ENCODE results near the gene HES1. TPM values are rescaled to one million over a fixed set of nuclear protein-coding genes. Genes with fewer than 3 reads are reported as not detected.

The HES1 gene
- polyA plus RNA-seq, 3 donors, result 0.17 to 66.6 (median 0.26) TPM

DNA sequence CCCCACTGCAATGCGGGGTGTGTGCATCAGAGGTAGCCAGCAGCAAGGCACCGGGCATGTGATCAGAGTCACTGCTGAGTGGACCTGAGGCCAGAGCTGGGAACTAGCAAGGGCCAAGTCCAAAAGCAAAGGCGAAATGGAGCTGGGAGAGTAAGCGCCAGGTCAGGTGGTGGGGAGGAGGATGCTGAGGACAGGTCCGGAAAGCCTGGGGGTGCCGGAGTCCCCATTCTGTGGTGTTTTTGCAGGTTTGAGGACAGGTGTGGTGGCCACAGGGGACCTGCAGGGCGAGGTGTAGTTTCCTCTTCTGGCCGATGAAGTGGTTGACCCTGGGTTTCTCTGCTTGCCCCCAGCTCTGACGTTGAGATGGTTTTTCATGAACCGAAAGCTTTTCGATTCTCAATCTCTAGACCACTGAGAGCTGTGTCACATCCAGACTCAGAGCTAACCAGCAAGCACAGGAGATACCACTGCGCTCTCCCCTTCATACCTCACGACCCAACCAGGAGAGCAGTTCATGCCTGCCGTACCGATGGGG, 35.0 kb upstream of the HES1 start:
- 88% methylated on average over 11 of the region's 15 CpGs for WGBS (ENCODE audit: insufficient coverage)
- Histone ChIP-seq H3K27me3 (ENCODE audit: control insufficient read depth in 2 of 2, insufficient read depth in 2 of 2, low read length in 2 of 2) (peaks cover 0 to 8% of the 10 kb centered on the region in 2 donors), H3K4me3 (replicated peaks in 1 of 3; ENCODE audit: low read depth in 2 of 3, low read length in 3 of 3) (no peak overlapping the region), H3K79me2 (ENCODE audit: insufficient read depth, low read length) (no peaks in the 10 kb centered on the region), H3K27ac (ENCODE audit: low read depth in 1 of 2, low read length in 2 of 2) (no peak overlapping the region), H3K36me3 (replicated peaks in 1 of 2; ENCODE audit: control insufficient read depth in 1 of 2, insufficient read depth in 2 of 2, low read length in 2 of 2) (no peaks in the 10 kb centered on the region), H3K9me3 (replicated peaks in 1 of 2; ENCODE audit: control insufficient read depth in 1 of 2, insufficient read depth in 1 of 2, low read length in 2 of 2) (no peaks in the 10 kb centered on the region), H3K4me2 (replicated peaks; ENCODE audit: extremely low read depth, low read length, poor library complexity, severe bottlenecking) (no peak overlapping the region), H4K20me1 (ENCODE audit: insufficient read depth, low read length) (no peaks in the 10 kb centered on the region), H2AFZ (ENCODE audit: insufficient read depth, low read depth, low read length, poor library complexity, severe bottlenecking) (no peak overlapping the region), H3K4me1 (ENCODE audit: control insufficient read depth in 1 of 2, insufficient read depth in 2 of 2, low read length in 2 of 2) (peaks cover 15 to 22% of the 10 kb centered on the region in 2 donors), H3K9ac (ENCODE audit: insufficient read depth, low read length, poor library complexity, severe bottlenecking) (no peak overlapping the region)
- H3K4me3 Mint-ChIP-seq, result no peak overlapping the region
- H3K36me3 Mint-ChIP-seq, result no peaks in the 10 kb centered on the region
- H3K9me3 Mint-ChIP-seq, result peaks cover 0 to 1% (median 0%) of the 10 kb centered on the region in 7 donors
- intact Hi-C loops (cut with micrococcal nuclease), result no loop called here
- H3K4me1 Mint-ChIP-seq, result peaks cover 32% of the 10 kb centered on the region
- TF ChIP-seq, protein P1, sequence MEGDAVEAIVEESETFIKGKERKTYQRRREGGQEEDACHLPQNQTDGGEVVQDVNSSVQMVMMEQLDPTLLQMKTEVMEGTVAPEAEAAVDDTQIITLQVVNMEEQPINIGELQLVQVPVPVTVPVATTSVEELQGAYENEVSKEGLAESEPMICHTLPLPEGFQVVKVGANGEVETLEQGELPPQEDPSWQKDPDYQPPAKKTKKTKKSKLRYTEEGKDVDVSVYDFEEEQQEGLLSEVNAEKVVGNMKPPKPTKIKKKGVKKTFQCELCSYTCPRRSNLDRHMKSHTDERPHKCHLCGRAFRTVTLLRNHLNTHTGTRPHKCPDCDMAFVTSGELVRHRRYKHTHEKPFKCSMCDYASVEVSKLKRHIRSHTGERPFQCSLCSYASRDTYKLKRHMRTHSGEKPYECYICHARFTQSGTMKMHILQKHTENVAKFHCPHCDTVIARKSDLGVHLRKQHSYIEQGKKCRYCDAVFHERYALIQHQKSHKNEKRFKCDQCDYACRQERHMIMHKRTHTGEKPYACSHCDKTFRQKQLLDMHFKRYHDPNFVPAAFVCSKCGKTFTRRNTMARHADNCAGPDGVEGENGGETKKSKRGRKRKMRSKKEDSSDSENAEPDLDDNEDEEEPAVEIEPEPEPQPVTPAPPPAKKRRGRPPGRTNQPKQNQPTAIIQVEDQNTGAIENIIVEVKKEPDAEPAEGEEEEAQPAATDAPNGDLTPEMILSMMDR (IDR thresholded peaks at IDR 0.05), result no peak
- H3K27ac Mint-ChIP-seq, result no peak overlapping the region
- no peak for DNase-seq
- H3K27me3 Mint-ChIP-seq (ENCODE audit: low read depth in 3 of 3), result peaks cover 12 to 18% (median 14%) of the 10 kb centered on the region in 3 donors

DNA sequence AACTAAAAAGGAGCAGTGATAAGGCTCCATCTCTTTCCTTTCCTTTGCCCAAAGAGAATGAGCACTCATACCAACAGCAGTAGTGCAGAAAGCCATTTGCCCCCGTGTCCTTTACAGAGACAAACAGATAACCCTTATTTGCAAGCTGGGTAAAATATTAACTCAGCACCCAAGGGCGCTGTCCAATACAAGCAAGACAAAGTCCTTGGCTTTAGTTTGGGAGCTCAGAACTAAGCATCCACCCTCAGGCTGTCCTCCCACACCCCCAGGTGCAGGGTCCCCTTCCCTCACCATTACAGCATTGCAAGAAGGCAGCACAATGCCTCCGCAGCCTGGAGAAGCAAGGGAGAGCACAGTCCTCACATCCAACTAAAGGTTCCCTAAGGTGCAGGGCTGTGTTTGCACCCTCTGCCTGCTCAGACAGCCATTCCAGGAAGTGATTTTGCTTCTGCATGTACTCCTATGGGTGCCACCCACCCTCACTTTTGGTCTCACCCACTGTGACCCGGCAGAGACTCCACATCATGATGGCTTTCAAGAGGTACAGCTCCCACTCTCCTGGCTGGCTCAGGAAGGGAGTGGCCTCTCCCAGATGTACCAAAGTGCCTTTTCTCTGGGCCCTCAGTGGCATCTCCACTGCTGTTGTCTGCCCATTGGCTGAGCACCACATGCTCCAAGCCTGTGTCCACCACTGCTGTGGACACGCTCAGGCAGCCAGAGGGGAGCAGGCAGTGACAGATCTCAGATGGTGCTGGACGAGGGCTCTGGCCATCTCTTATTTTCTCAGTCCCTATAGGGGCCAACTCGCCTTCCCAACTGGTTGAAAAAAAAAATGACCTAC, 34.1 kb upstream of the HES1 start:
- Histone ChIP-seq H2AFZ (ENCODE audit: insufficient read depth, low read depth, low read length, poor library complexity, severe bottlenecking) (no peak overlapping the region), H3K9me3 (replicated peaks in 1 of 2; ENCODE audit: control insufficient read depth in 1 of 2, insufficient read depth in 1 of 2, low read length in 2 of 2) (no peaks in the 10 kb centered on the region), H4K20me1 (ENCODE audit: insufficient read depth, low read length) (no peaks in the 10 kb centered on the region), H3K4me3 (replicated peaks in 1 of 3; ENCODE audit: low read depth in 2 of 3, low read length in 3 of 3) (no peak overlapping the region), H3K79me2 (ENCODE audit: insufficient read depth, low read length) (no peaks in the 10 kb centered on the region), H3K4me1 (ENCODE audit: control insufficient read depth in 1 of 2, insufficient read depth in 2 of 2, low read length in 2 of 2) (peaks cover 15 to 22% of the 10 kb centered on the region in 2 donors), H3K27me3 (ENCODE audit: control insufficient read depth in 2 of 2, insufficient read depth in 2 of 2, low read length in 2 of 2) (peaks cover 0 to 8% of the 10 kb centered on the region in 2 donors), H3K9ac (ENCODE audit: insufficient read depth, low read length, poor library complexity, severe bottlenecking) (no peak overlapping the region), H3K4me2 (replicated peaks; ENCODE audit: extremely low read depth, low read length, poor library complexity, severe bottlenecking) (no peak overlapping the region), H3K36me3 (replicated peaks in 1 of 2; ENCODE audit: control insufficient read depth in 1 of 2, insufficient read depth in 2 of 2, low read length in 2 of 2) (no peaks in the 10 kb centered on the region), H3K27ac (ENCODE audit: low read depth in 1 of 2, low read length in 2 of 2) (no peak overlapping the region)
- 100% methylated on average over 4 of the region's 7 CpGs for WGBS (ENCODE audit: insufficient coverage)
- Mint-ChIP-seq H3K36me3 (no peaks in the 10 kb centered on the region), H3K4me1 (peaks cover 31% of the 10 kb centered on the region), H3K4me3 (no peak overlapping the region), H3K27me3 (ENCODE audit: low read depth in 3 of 3) (peaks cover 12 to 20% (median 17%) of the 10 kb centered on the region in 3 donors), H3K27ac (no peak overlapping the region), H3K9me3 (peaks cover 0 to 1% (median 0%) of the 10 kb centered on the region in 7 donors)
- intact Hi-C loops (cut with micrococcal nuclease), result no loop called here
- no peak for DNase-seq
- TF ChIP-seq, protein P1 (IDR thresholded peaks at IDR 0.05), result no peak

Measured in CD14-positive monocyte (primary cell).